Amygdala (tissue), 56 donors: ENCODE data around the gene MRPS9.

Source experiments
- DNase-seq, 56 donors: peaks; one replicate each; lab custom pipeline; 2025; lab: John Stamatoyannopoulos, UW

Gene MRPS9

DNA sequence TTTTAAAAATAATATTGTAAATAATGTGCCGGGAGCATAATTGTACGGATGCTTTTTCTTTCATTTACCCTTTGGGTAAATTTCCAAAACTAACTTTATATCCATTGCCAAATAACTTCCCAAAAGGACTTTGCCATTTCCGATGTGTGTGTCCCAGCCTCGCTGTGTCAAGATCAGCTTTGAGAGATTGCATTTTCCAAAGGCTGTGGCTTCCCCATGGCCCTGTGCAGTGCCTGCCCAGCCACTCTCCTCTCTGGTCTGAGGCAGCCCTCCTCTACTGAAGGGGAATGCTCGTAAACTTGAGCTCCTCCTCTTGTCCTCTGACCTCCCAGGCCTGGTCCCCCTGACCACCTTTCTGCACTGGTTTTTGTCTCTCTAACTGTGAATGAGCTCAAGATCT, 78.5 kb downstream of the MRPS9 start:
- DNase-seq, result no peak

DNA sequence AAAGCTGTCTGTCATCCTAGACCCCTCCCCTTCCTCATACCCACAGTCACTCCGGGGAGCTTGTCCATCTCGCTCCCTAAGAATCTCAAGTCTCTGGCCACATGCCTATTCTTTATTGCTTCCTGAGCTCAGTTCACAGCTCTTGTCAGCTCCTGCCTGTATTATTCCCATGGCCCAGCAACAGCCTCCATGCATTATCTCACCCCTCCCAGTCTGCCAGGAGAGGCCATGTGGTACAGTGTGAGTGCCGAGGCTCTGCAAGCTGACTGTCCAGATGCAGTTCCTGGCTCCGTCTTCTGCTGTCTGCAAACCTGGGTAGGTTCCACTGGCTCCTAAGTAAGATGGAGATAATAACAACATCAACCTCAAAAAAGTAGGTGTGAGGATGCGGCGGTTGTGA, 79.7 kb downstream of the MRPS9 start:
- DNase-seq, result no peak

DNA sequence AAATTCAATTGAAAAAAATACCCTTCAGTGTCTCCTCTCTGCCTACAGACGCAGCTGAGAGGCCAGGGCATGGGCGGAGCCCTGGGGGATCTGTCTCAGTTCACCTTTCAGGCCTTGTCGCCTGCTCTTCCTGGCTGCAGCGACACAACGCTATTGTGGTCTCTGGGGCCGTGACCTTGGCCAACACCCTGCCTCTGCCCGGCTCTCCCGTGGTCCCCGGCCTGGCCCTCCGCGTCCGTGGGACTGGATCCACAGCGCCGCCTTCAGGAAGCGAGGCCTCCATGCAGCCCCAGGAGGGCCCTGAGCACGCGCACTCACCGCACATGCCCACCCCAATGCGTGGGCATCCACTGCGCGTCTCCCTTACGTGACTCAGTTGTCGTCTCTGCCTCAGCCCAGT, 81.1 kb downstream of the MRPS9 start:
- no peak for DNase-seq

DNA sequence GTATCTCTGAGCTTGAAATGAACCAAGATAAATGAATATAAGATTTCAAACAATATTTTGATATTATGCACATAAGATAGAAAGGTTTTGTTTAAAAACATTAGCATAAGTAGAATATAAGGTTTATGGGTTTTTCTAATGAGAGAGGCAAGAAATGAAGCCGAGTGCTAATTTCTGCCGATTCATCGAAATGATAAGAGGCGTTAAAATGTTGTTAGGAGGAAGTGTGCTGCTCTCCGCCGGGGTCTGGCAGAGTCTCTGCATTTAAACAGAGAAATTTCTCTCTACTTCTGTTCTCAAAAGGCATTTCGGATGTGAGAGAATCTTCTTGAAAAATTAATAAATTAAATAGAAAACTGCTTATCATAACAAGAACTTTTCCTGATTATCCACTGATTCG, 83.6 kb downstream of the MRPS9 start:
- DNase-seq, result no peak

DNA sequence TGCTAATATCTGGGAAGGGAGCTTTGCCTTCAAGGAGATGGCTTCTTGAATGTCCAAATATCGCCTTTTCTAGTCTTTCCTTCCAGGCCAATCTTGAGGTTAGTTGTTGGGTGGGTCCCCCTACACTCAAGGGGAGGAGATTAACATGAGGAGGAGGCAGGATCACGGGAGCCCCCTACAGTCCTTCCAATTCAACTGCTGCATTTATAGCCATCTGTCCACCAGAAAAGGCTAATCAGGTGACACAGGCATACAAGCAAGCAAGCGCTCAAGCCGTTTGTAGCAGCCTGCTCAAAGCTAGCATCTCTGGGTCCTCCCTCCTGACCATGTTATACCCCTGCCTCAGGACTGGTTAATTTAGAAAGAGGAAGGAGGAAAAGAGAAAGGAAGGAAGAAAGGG, 87.6 kb downstream of the MRPS9 start:
- DNase-seq, result no peak

DNA sequence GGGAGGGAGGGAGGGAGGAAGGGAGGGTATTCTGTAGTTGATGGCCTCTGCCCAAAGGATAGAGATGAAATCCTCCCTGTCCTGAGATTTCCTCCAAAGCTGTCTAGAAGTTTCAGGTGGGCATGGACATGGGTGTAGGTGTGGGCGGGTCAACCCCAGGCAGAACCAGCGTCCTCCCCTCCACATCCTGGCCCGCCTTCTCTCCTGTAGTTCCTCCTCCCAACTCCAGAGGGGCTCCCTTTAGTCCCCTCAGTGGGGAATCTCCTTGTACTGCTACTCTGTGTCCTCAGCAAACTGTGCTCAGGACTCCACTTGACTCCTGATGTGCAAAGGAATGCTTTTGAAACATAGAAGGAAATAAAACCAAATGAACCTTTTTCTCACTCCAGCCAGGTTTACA, 88.1 kb downstream of the MRPS9 start:
- no peak for DNase-seq

DNA sequence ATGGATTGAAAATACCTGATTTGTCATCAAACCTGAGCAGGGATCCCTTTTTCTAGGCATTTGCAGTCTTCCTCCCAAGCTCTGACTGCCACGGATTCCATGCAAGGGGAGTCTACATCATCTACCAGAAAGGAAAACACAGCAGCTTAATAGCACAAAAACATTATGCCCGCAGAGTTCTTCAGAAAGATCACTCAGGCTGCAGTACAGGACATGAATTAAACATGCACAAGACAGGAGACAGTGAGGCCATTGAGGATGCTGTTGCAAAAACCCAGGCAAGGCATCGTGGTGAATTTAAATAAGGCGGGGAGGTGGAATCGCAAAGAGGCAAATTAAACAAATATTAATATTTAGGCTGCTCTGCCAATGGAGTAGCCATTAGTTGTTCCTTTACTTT, 88.5 kb downstream of the MRPS9 start:
- no peak for DNase-seq

DNA sequence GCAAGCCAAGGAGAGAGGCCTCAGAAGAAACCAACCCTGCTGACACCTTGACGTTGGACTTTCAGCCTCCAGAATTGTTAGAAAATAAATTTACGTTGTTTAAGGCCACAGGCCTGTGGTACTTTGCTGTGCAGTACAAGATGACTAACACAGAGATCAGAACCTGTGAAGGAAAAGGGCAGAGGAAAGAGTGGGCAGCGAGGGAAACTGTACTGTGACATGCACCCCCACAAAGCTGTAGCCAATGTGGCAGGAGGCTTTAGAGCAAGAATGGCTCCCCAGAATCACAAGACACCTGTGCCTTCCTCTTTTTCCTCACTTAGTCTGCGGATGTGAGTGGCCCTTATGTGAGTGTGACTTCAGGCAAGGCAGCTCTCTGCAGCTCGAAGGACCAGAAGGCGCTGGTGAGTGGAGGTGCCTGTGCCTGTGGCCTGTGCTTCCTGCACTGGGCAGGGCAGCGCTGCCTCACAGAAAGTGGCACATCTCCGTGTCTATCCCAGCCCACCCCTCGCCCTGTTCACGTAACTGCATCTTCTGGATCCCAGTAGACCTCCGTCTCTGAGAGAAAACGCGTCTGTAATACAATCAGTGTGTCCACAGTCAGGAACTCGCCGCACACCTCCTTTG, 89.5 kb downstream of the MRPS9 start:
- no peak for DNase-seq

DNA sequence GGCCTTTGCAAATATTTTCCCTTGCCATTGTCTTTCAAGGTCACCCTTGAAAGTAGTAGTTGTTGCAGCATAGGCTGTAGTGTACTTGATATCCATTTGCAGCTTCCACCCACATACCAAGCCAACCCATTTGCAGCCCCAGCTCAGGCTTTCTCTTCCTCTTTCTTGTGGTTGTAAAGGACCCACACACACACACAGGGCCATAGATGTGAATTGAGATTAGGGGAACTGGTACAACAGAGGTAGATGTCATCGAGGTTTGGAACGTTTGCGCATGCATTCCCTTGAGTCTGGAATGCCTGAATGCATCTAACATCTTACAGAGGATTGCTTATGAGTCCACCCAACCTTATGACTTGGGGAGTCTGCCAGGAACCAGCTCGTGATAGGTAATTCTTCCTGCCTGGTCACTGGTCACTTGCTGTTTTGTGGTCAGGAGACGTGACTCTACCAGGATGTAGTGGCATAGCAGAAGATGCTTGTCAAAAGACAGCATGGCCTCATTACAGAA, 91.9 kb downstream of the MRPS9 start:
- no peak for DNase-seq

DNA sequence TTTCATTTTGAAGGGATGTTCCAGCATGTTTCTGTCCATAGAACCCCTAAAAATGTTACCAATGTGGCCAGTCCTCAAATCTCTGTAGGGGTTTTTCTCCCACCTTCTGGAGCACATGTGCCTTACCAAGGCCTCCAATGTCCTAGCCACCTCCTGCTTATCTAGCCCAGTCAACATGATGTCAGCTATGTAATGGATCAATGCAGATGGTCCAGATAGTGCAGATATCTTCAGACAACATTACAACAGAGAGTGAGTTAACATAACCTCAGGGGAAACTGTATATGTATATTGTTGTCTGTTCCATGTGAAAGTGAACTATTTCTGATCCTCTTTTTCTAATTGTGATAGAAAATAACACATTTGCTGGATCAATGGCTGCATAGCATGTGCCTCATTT, 92.7 kb downstream of the MRPS9 start:
- DNase-seq, result no peak

DNA sequence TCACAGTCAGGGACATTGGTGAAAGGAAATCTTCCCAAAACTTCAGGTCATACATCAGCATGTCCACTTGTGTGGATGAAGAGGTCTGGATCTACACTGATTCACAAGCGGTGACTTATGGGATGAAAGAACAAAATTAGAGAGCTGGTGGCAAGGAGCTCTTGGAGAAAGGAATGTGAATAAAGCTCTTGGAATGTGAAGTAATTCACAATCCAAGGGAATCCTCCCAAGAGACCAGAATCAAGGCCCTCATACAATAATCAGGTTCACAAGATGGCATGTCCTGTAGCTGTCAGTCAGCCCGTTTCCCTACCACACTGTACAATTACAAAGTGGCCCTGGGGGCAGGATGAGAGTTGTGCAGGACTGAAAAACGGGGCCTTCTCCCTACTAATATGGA, 96.2 kb downstream of the MRPS9 start:
- DNase-seq, result no peak

DNA sequence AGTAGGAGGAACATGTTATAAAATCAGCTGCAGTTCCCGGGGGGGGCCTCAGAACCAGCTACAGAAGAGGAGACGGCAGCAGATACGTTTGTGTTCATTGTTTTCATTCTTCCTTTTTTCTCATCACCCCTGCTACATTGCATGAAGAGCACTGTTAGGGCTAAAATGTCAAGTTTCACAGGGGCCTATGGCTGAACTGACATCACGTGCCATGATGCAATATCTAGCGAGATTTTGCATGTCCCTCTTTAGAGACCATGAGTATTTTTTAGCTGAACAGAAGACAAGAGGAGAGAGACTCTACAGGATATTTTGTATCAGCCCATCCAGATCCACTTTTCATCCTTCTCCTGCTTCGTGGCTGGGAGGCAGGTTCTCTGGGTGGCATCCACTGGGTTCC, 97.6 kb downstream of the MRPS9 start:
- DNase-seq, result no peak

DNA sequence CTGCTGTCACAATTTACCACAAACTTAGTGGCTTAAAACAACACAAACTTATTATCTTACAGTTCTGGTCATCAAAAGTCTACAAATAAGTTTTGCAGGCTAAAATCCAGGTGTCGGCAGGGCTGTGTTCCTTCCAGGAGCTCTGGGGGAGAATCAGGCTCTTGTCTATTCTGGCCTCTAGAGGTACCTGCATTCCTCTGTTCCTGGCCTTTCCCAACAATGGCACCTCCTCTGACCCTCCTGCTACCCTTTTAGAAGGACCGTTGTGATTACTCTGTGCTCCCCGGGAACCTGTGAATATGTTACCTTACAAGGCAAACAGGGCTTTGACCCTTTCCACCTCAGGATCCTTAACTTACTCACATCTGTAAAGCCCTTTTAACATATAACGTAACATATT, 98.5 kb downstream of the MRPS9 start:
- no peak for DNase-seq

DNA sequence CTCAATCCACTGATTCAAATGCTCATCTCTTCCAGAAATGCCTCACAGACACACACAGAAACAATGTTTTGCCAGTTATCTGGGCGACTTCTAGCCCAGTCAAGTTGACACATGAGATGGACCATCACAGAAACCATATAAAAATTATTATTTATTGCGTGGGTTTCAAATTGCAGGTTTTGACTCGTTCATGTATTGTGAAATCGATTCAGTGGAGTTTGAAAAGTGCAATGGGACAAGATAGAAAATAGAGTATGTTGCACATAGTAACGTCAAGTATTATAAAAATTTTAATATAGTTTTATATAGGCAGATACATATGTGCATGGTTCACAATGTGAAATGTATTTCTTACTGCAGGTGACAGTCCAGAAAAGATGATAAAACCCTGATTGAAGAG, 100.8 kb downstream of the MRPS9 start:
- DNase-seq, result no peak

DNA sequence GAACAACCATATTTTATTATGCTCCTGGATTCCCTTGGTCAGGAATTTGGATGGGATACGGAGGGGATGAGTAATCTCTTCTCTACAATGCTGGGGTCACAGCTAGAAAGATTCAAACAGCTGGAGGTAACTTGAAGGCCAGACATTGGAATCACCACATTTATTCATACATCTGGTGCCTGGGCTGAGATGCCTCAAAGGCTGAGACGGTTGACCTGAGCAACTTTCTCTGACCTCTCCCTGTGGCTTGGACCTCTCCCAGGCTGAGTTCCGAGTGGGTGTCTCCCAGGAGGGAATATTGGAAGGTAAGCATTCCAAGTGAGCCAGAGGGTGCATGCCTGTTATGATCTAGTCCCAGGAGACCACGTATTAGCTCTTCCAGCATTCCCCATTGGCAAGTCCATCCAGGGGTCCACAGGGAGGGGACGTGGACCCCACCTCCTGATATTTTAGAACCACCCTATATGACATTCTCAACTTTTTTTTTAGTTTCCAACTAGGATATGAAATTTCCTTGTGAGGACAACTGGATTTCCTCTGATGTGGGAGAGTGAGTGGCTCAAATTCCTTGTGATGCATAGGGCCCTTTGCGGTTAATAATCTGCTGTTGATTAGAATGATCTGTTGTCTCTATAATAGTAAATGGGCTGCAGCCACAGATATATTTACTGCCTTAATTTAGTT, 101.8 kb downstream of the MRPS9 start:
- DNase-seq, result no peak

DNA sequence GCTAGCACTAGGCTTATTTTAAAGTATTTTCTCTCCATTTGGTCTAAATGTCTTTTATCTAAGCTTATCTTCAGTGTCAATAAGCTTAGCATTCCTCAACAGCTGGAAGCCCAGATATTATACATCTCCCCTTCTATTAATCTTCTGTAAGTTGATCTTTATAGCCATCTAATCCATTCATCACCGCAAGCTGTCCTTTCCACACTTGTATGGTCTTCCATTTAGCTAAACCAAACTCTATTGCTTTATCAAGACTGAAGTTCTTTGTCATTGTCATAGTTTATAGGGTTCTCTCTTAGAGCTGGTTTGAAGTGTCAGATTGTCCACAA, 102.3 kb downstream of the MRPS9 start:
- DNase-seq, result no peak

DNA sequence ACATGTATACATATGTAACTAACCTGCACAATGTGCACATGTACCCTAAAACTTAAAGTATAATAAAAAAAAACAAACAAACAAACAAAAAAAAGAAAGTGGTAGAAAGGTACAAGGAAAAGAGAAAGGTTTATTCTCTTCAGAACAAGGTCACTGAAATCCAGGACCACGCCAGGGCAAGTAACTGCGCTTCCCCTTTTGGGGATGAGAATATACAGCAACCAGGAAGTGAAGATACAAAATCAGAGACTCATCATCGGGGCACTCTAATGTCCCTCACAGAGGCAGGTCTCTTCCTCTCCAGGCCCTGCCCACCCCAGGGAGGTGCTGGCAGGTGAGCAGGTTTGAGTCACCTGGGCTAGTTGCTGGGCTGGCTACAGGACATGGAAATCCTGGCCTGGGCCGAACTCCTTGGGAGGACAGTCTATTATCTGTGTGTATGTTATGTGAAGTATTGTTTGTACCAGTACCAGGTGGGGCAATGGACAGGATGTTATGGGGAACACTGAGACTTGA, 103.3 kb downstream of the MRPS9 start:
- DNase-seq, result no peak

DNA sequence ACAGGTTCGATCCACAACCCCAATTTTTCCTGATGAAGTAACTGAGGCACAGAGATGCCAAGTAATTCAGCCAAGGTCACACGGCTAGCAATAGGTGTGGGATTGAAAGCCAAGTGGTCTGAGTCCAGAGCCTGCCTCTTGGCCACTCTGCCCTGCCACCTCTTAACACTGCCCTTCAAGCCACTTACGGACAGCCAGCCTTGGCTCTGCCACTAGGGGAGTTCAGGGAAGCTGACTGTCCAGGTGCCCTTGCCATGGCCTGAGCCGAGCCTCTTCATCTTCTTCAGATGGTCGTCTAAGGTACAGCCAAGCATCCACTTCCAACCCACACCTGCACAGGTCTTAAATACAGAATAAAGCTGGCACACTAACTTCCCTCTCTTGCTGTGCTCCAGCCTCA, 104.4 kb downstream of the MRPS9 start:
- DNase-seq, result no peak

DNA sequence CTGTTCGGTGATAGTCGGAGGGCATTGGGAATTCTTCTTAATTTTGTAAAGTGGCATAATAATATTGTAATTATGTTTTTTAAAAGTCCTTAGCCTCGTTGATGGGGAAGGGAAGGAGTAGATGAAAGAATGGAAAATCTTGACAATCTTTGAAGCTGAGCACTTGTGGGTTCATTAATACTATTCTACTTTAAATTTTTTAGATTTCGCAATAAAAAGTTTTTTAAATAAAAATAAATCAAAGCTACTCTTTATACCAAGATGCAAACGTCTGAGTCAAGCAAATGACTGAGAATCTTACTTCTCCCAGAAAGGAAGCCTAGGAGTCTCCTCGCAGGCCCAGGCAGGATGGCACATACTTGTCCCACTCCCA, 105.2 kb downstream of the MRPS9 start:
- no peak for DNase-seq

DNA sequence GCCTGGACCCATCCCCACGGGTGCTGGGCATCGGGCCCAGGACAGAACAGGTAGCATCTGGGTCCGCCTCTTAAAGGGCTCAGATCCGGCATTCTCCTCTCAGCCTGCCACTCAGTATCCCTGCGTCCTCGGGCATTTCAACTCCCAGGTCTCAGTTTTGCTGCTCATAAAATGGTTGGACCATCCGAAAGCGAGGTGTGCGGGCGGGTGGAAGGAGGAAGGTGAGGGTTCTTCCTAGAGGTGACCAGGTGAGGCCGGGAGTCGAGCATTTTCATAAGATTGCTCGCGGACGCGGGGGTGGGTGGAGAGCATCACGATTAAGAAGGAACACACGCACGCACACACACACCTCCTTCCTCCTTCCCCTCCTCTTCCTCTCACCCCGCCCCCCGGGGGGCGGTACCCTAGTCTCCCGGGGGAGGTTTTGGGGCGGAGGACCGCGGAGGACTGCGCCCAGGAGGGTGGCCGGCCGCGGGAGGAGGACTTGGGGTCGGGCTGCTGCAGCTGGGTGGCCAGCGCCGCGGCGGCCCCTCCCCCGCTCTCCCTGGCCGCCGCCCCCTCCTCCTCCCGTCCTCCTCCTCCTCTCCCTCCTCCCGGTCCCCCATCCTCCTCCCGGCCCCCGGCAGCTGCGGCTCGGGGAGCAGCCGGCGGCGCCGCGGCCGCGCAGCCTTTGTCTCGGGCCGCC, 105.7 kb downstream of the MRPS9 start:
- DNase-seq, result peak in 25 of 56 donors; percentile 6 to 62 (median 27)

DNA sequence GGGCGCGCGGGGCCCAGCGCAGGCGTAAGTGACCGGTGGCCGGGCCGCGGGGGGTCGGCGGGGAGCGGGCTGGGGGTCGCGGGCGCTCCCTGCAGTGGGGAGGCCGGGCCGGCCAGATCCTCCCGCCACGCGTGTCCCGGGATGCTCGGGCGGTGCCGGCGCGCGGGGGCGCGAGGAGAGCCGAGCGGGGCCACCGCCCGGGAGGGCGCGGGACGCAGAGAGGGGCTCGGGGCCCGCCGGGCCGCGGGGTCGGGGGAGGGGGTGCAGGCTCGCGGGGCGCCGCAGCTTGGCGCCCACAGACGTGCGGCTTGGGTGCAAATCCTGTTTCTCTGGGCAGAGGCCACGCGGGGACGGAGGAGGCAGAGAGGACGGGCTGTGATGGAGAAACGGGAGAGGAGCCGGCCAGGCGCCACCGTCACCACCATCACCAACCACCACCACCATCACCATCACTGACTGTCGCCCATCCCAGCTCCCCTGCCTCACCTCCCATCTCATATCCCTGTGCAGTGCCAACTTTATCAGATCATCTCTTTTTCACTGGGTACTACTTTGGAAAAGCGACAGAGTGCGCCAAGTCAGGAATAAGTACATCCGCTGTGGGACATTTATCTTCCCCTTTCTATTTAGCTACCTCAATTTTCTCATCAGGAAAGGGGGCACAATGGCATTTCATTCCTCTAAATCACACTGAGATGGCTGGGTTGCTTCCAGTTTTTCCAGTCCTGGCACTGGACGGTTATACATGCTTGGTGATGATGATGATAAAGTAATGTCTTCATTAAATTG, 106.5 kb downstream of the MRPS9 start:
- DNase-seq, result peak in 3 of 56 donors; percentile 14 to 39 (median 26)
